Astrocyte (in vitro differentiated cells and primary cell): ENCODE measurements around the gene RASSF5. TPM values are rescaled to one million over a fixed set of nuclear protein-coding genes. Genes with fewer than 3 reads are reported as not detected.

Experiments used
- DNase-seq: peaks from one replicate; pipeline ENCODE4 v3.0.0-alpha.2; 2010; ENCODE audit warnings: low read depth
- FAIRE-seq: peaks from 2 replicates; lab custom pipeline; 2011; peaks lifted over from hg19 to GRCh38; lab: Jason Lieb, UNC
- H2AFZ ChIP-seq: 2 replicates; pipeline ENCODE4 v1.6.0; 2012; ENCODE audit warnings: low read depth, low read length, inconsistent platforms
- H3K27ac ChIP-seq: 2 replicates; pipeline ENCODE4 v1.5.1; 2011; ENCODE audit warnings: low read depth, low read length, inconsistent platforms
- H3K27me3 ChIP-seq: 2 replicates; pipeline ENCODE4 v1.6.0; 2011; ENCODE audit warnings: low read length, inconsistent platforms; ENCODE audit not compliant: insufficient read depth
- H3K36me3 ChIP-seq: 2 replicates; pipeline ENCODE4 v1.5.1; 2011; ENCODE audit warnings: low read length, inconsistent platforms; ENCODE audit not compliant: insufficient read depth
- H3K4me1 ChIP-seq: 2 replicates; pipeline ENCODE4 v1.5.1; 2011; ENCODE audit warnings: low read length, inconsistent platforms; ENCODE audit not compliant: insufficient read depth
- H3K4me2 ChIP-seq: 2 replicates; pipeline ENCODE4 v1.6.0; 2012; ENCODE audit warnings: low read length, inconsistent platforms
- H3K4me3 ChIP-seq: 2 replicates; pipeline ENCODE4 v1.5.1; 2011; ENCODE audit warnings: low read depth, mild to moderate bottlenecking, low read length, inconsistent platforms; ENCODE audit not compliant: insufficient read depth
- H3K79me2 ChIP-seq: 2 replicates; pipeline ENCODE4 v1.6.0; 2012; ENCODE audit warnings: mild to moderate bottlenecking, low read length, inconsistent platforms; ENCODE audit not compliant: insufficient read depth
- H3K9ac ChIP-seq: 2 replicates; pipeline ENCODE4 v1.6.0; 2012; ENCODE audit warnings: mild to moderate bottlenecking, low read length, inconsistent platforms
- H3K9me3 ChIP-seq: 2 replicates; pipeline ENCODE4 v1.5.1; 2012; ENCODE audit warnings: low read depth, mild to moderate bottlenecking, low read length, inconsistent platforms; ENCODE audit not compliant: insufficient read depth
- H4K20me1 ChIP-seq: 2 replicates; pipeline ENCODE4 v1.6.0; 2012; ENCODE audit warnings: low read length, inconsistent platforms; ENCODE audit not compliant: insufficient read depth
- H3K27ac Mint-ChIP-seq: one replicate; pipeline ENCODE4 v1.8.0; 2021; ENCODE audit warnings: mild to moderate bottlenecking, mixed read lengths; ENCODE audit not compliant: unreplicated experiment
- H3K27me3 Mint-ChIP-seq: one replicate; pipeline ENCODE4 v1.8.0; 2021; ENCODE audit warnings: low read depth, mixed read lengths; ENCODE audit not compliant: unreplicated experiment
- H3K36me3 Mint-ChIP-seq: one replicate; pipeline ENCODE4 v1.8.0; 2021; ENCODE audit warnings: low read depth, mixed read lengths; ENCODE audit not compliant: unreplicated experiment
- H3K4me1 Mint-ChIP-seq: one replicate; pipeline ENCODE4 v1.8.0; 2021; ENCODE audit warnings: low read depth, mixed read lengths; ENCODE audit not compliant: unreplicated experiment
- H3K4me3 Mint-ChIP-seq: one replicate; pipeline ENCODE4 v1.8.0; 2021; ENCODE audit warnings: mild to moderate bottlenecking, moderate library complexity, mixed read lengths; ENCODE audit not compliant: unreplicated experiment
- H3K9me3 Mint-ChIP-seq: one replicate; pipeline ENCODE4 v1.8.0; 2021; ENCODE audit warnings: mild to moderate bottlenecking, mixed read lengths; ENCODE audit not compliant: unreplicated experiment
- EZH2 ChIP-seq: IDR thresholded peaks from 2 replicates; pipeline ENCODE4 v1.6.1; 2012; ENCODE audit warnings: mild to moderate bottlenecking, low read length, inconsistent platforms; ENCODE audit not compliant: insufficient read depth
- total RNA-seq: library from RNA; stranded (reverse); gene quantifications from 2 replicates; pipeline ENCODE4 v1.2.1, GENCODE V29; 2021
- TF ChIP-seq, protein P1 (sequence below): IDR thresholded peaks from 2 replicates; pipeline ENCODE4 v1.5.1; 2011; ENCODE audit warnings: low read depth, mild to moderate bottlenecking, inconsistent platforms, low read length, moderate library complexity; ENCODE audit not compliant: insufficient read depth

RASSF5 gene
- total RNA-seq, 1 donor from 2014 or later, result 0.43 TPM

DNA sequence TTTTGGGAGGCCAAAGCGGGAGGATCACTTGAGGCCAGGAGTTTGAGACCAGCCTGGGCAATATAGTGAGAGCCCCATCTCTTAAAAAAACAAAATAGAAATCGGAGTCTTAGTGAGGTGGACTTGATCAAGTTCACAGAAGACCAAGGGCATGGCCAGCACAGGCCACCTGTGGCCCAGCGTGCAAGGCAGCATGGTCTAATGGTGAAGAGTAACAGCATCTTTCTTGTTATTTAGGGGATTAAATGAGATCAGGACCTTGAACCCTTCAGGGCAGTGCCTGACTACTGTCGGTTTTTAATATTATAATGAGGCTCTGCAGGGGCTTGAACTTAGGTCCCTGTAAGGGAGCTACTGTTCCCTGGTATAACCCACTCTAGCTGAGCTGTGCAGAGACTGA lies 66.4 kb downstream of the RASSF5 start:
- FAIRE-seq, result no peak

DNA sequence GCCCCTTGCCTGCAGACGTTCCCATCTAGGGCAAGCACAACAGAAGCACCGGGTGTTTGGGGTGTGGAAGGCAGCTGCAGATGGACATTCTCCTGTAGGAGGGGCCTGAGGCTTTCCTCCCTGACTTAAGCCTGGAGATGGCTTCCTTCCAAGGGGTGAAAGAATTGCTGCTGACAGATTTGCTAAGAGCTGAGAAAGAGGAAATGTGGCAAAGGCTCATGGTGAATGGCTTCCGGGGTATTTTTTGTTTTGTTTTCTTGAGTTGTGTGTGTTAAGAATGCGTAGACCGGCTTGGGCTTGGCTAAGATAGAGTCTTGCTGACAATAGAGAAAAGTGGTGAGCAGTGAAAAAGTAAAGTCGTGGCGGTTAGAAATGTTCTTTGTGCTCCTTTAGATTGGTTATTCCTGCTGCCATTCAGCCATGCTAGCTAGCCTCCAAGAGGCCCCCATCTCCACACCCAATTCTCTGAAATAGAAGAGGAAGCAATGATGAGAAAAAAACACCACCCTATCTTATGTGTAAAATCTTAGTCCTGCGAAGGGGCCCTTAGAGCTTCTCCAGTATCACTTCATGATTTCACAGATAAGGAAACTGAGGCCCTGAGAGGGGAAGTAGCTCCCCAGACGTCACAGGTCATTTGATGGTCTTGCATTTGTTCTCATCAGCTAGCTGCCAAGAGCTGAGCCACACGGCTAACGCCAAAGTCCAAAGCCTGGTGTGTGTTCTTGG lies 68.0 kb downstream of the RASSF5 start:
- H3K27ac Mint-ChIP-seq, result no peak overlapping the region
- Histone ChIP-seq H3K27ac (no peak overlapping the region), H3K79me2 (no peaks in the 10 kb centered on the region), H3K4me2 (peak overlapping the region; percentile 50), H3K27me3 (no peaks in the 10 kb centered on the region), H2AFZ (peak overlapping the region; percentile 51), H3K36me3 (no peaks in the 10 kb centered on the region), H3K9ac (no peak overlapping the region), H3K4me3 (no peak overlapping the region), H3K4me1 (peaks cover 11% of the 10 kb centered on the region), H3K9me3 (no peaks in the 10 kb centered on the region), H4K20me1 (no peaks in the 10 kb centered on the region)
- no peaks in the 10 kb centered on the region for H3K9me3 Mint-ChIP-seq
- H3K36me3 Mint-ChIP-seq, result no peaks in the 10 kb centered on the region
- FAIRE-seq (no peak), DNase-seq (peak; percentile 74)
- no peak for TF ChIP-seq EZH2
- TF ChIP-seq, protein P1, sequence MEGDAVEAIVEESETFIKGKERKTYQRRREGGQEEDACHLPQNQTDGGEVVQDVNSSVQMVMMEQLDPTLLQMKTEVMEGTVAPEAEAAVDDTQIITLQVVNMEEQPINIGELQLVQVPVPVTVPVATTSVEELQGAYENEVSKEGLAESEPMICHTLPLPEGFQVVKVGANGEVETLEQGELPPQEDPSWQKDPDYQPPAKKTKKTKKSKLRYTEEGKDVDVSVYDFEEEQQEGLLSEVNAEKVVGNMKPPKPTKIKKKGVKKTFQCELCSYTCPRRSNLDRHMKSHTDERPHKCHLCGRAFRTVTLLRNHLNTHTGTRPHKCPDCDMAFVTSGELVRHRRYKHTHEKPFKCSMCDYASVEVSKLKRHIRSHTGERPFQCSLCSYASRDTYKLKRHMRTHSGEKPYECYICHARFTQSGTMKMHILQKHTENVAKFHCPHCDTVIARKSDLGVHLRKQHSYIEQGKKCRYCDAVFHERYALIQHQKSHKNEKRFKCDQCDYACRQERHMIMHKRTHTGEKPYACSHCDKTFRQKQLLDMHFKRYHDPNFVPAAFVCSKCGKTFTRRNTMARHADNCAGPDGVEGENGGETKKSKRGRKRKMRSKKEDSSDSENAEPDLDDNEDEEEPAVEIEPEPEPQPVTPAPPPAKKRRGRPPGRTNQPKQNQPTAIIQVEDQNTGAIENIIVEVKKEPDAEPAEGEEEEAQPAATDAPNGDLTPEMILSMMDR, result no peak
- H3K27me3 Mint-ChIP-seq, result peaks cover 10% of the 10 kb centered on the region
- peaks cover 17% of the 10 kb centered on the region for H3K4me1 Mint-ChIP-seq
- no peak overlapping the region for H3K4me3 Mint-ChIP-seq

More for the DNA sequence above, 66.4 kb downstream of the RASSF5 start:
- no peak overlapping the region for H2AFZ ChIP-seq
- no peak overlapping the region for H3K4me2 ChIP-seq
- H3K4me1 Mint-ChIP-seq, result peaks cover 8% of the 10 kb centered on the region
- H3K4me3 Mint-ChIP-seq, result no peak overlapping the region
- H3K36me3 ChIP-seq, result no peaks in the 10 kb centered on the region
- no peaks in the 10 kb centered on the region for H3K27me3 ChIP-seq
- no peak overlapping the region for H3K4me3 ChIP-seq
- no peak overlapping the region for H3K27ac Mint-ChIP-seq
- H3K79me2 ChIP-seq, result no peaks in the 10 kb centered on the region
- no peaks in the 10 kb centered on the region for H3K9me3 ChIP-seq
- H3K9me3 Mint-ChIP-seq, result no peaks in the 10 kb centered on the region
- H4K20me1 ChIP-seq, result no peaks in the 10 kb centered on the region
- TF ChIP-seq, protein P1, result no peak
- TF ChIP-seq EZH2, result no peak
- H3K4me1 ChIP-seq, result peaks cover 4% of the 10 kb centered on the region
- DNase-seq, result no peak
- H3K27me3 Mint-ChIP-seq, result peaks cover 13% of the 10 kb centered on the region
- no peak overlapping the region for H3K9ac ChIP-seq
- H3K27ac ChIP-seq, result no peak overlapping the region
- H3K36me3 Mint-ChIP-seq, result no peaks in the 10 kb centered on the region
